GF-D8 (cell line): ENCODE results near the gene METTL9.
A peak's percentile ranks its signal among the peaks of the same experiment; 100 is the strongest.
"Not testable (repeated sequence)": the region's sequence is repeated elsewhere in the genome, so short reads cannot be mapped to it uniquely, and the experiment has no call there.

Source experiments
- DNase-seq: peaks from one replicate; lab custom pipeline; 2025; lab: John Stamatoyannopoulos, UW

Gene METTL9

GRCh38 chr16:21637032-21637968, 37.9 kb downstream of the METTL9 start:
- DNase-seq = no peak

GRCh38 chr16:21638573-21638975, 39.2 kb downstream of the METTL9 start:
- no peak for DNase-seq

GRCh38 chr16:21639493-21639892, 40.1 kb downstream of the METTL9 start:
- no peak for DNase-seq

GRCh38 chr16:21641916-21642315, 42.5 kb downstream of the METTL9 start:
- DNase-seq = no peak

- no peak for DNase-seq
These were observed 43.5 kb downstream of the METTL9 start for GRCh38 chr16:21642861-21643260.

- no peak for DNase-seq
These were observed 44.4 kb downstream of the METTL9 start for GRCh38 chr16:21643785-21644184.

GRCh38 chr16:21644674-21645073, 45.3 kb downstream of the METTL9 start:
- DNase-seq = no peak

GRCh38 chr16:21645261-21645721, 45.9 kb downstream of the METTL9 start:
- DNase-seq = no peak

GRCh38 chr16:21646091-21646490, 46.7 kb downstream of the METTL9 start:
- no peak for DNase-seq

GRCh38 chr16:21646721-21647561, 47.6 kb downstream of the METTL9 start:
- no peak for DNase-seq

- DNase-seq = no peak
These were observed 48.3 kb downstream of the METTL9 start for GRCh38 chr16:21647562-21648164.

GRCh38 chr16:21649826-21650406, 50.5 kb downstream of the METTL9 start:
- not testable (repeated sequence) for DNase-seq

GRCh38 chr16:21650521-21650920, 51.1 kb downstream of the METTL9 start:
- DNase-seq = peak; percentile 81

GRCh38 chr16:21651515-21651914, 52.1 kb downstream of the METTL9 start:
- no peak for DNase-seq

- DNase-seq = no peak
These were observed 53.1 kb downstream of the METTL9 start, which contains the start of gene IGSF6 for GRCh38 chr16:21652453-21652852. IGSF6 (minus strand) TSS chr16:21652608; CDS start chr16:21652598, 10 bp downstream.

- DNase-seq = no peak
These were observed 54.2 kb downstream of the METTL9 start for GRCh38 chr16:21653571-21653970.

- DNase-seq = no peak
These were observed 55.1 kb downstream of the METTL9 start for GRCh38 chr16:21654466-21654865.

- no peak for DNase-seq
These were observed 55.5 kb downstream of the METTL9 start for GRCh38 chr16:21654881-21655280.

- DNase-seq = no peak
These were observed 57.7 kb downstream of the METTL9 start for GRCh38 chr16:21656795-21657768.

- DNase-seq = no peak
These were observed 59.7 kb downstream of the METTL9 start for GRCh38 chr16:21659124-21659523.
